GM12891 (cell line): ENCODE measurements around the gene TOR2A.

Source experiments
- POLR2A ChIP-seq: IDR thresholded peaks from 2 replicates; pipeline ENCODE4 v1.6.1; 2011; ENCODE audit warnings: low read depth, low read length, control low read depth
- POLR2AphosphoS5 ChIP-seq: IDR thresholded peaks from 2 replicates; pipeline ENCODE4 v1.6.1; 2011; ENCODE audit warnings: low read depth, low read length, control low read depth
- TAF1 ChIP-seq: IDR thresholded peaks from 2 replicates; pipeline ENCODE4 v1.6.1; 2011; ENCODE audit warnings: low read depth, low read length, control low read depth

DNA sequence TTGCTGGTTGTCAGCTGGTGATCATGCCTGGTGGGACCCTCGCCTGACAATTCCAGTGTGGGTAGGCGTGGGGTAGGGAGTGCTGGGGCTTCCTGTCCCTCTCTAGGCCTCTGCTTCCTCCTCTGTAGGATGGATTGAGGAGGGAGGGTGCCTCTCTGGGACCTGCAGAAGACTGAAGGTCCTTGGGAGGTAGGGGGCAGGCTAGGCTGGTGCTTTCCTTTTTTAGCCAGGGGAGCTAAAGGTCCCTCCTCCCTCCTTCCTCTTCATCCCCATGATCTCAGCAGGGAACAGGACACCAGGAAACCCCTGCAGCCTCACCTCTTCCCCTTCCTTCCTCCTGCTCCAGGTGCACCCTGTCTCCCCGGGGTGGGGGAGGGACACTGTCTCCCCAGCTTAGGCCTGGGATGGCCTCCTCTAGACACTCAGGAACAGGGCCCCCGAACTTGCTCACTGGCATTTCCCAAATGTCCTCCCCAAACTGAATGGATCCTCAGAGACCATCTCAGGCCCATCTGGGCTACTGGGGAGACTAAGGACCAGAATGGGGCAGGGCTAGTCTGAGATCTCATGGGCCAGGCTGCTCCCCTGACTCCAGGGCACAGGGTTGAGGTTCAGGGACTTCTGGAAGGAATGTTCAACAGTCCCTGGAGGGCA lies 35.0 kb upstream of the TOR2A start:
- TF ChIP-seq POLR2A (no peak), TAF1 (no peak), POLR2AphosphoS5 (no peak)
